Neural progenitor cell (in vitro differentiated cells): ENCODE data around the gene RPS6KA5.

Experiments
- CTCF ChIP-seq: fragments of 200-600 bp; sonication (generic); IDR thresholded peaks from 2 replicates; pipeline ENCODE4 v1.5.1; 2017; ENCODE audit warnings: antibody characterized with exemption, mild to moderate bottlenecking
- EZH2 ChIP-seq: fragments of 200-600 bp; sonication (generic); IDR thresholded peaks from 2 replicates; pipeline ENCODE4 v1.6.1; 2017; ENCODE audit warnings: antibody characterized with exemption, mild to moderate bottlenecking, moderate library complexity
- EZH2phosphoT487 ChIP-seq: fragments of 200-600 bp; sonication (generic); IDR thresholded peaks from 2 replicates; pipeline ENCODE4 v1.6.1; 2017; ENCODE audit warnings: antibody characterized with exemption

- no peak for TF ChIP-seq CTCF
- no peak for TF ChIP-seq EZH2
- no peak for TF ChIP-seq EZH2phosphoT487
These were observed 28.8 kb downstream of the RPS6KA5 start for GRCh38 chr14:91031666-91032065.
